Measurements from ENCODE around the gene GLRX. TPM values are rescaled to one million over a fixed set of nuclear protein-coding genes. Genes with fewer than 3 reads are reported as not detected.

Gene GLRX
- total and polyA plus RNA-seq, 2 of the 13 experiments (the other 11 are each of a cell fraction or from before 2014, with no cell fraction given), result 63.8 to 499 TPM

DNA sequence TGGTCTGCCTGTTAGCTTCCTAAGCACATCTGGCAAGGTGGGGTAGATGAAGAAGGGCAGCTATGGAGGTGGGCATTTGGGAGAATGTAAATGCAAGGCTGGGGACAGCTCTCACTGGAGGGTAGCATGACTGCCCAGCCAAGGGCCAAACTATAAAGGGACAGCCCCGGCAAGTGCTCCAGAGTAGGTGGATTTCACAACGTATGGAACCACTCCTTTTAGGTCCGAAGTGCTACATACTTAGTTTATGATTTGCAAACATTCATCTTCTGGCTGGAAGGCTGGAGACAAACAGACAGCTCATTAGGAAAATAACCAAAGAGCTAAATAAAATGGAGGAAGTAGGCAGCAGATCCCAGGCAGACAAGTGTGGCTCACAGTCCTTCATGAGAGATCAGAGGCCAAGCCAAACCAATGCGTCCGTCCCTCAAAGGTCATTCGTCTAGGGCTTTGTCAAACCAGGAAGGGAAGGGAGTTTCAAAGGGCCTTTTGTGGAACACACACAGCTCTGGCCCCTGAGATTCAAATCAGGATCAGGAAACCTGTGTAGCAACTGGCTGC is 42.5 kb upstream of the GLRX start (continued):
- TF ChIP-seq, protein P1, sequence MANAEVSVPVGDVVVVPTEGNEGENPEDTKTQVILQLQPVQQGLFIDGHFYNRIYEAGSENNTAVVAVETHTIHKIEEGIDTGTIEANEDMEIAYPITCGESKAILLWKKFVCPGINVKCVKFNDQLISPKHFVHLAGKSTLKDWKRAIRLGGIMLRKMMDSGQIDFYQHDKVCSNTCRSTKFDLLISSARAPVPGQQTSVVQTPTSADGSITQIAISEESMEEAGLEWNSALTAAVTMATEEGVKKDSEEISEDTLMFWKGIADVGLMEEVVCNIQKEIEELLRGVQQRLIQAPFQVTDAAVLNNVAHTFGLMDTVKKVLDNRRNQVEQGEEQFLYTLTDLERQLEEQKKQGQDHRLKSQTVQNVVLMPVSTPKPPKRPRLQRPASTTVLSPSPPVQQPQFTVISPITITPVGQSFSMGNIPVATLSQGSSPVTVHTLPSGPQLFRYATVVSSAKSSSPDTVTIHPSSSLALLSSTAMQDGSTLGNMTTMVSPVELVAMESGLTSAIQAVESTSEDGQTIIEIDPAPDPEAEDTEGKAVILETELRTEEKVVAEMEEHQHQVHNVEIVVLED (CRISPR knock-in tag; IDR thresholded peaks at IDR 0.05; ENCODE audit: borderline replicate concordance), result no peak
- TF ChIP-seq ZNF562 (CRISPR knock-in tag; IDR thresholded peaks at IDR 0.05; ENCODE audit: borderline replicate concordance) (no peak), AKAP8 (CRISPR knock-in tag; IDR thresholded peaks at IDR 0.05) (no peak), ARNT2 (CRISPR knock-in tag; IDR thresholded peaks at IDR 0.05; ENCODE audit: low read depth) (peak; percentile 36; the same call in 1 of the 2 replicates), CENPX (CRISPR knock-in tag; IDR thresholded peaks at IDR 0.05) (no peak), U2AF1 (optimal IDR thresholded peaks at IDR 0.05; ENCODE audit: low read depth, low read length) (no peak), SNAI1 (CRISPR knock-in tag; IDR thresholded peaks at IDR 0.05; ENCODE audit: borderline replicate concordance) (no peak), ZNF567 (CRISPR knock-in tag; IDR thresholded peaks at IDR 0.05; ENCODE audit: borderline replicate concordance) (0 out of 2 replicates have a peak, but pooled peaks have one; percentile 36), ZNF546 (CRISPR knock-in tag; conservative IDR thresholded peaks at IDR 0.05) (no peak), MTA1 (CRISPR knock-in tag; IDR thresholded peaks at IDR 0.05; ENCODE audit: borderline replicate concordance) (0 out of 2 replicates have a peak, but pooled peaks have one; percentile 41), MIER2 (CRISPR knock-in tag; IDR thresholded peaks at IDR 0.05) (peak; percentile 83), JDP2 (CRISPR knock-in tag; IDR thresholded peaks at IDR 0.05; ENCODE audit: borderline replicate concordance) (no peak), ZNF256 (CRISPR knock-in tag; conservative IDR thresholded peaks at IDR 0.05) (no peak), ZBTB7B (CRISPR knock-in tag; IDR thresholded peaks at IDR 0.05) (no peak; the same call in 1 of the 2 replicates), GTF3A (CRISPR knock-in tag; conservative IDR thresholded peaks at IDR 0.05) (no peak), NR2F1 (CRISPR knock-in tag; IDR thresholded peaks at IDR 0.05) (peak; percentile 87 to 89), NFKB2 (CRISPR knock-in tag; IDR thresholded peaks at IDR 0.05; ENCODE audit: borderline replicate concordance) (no peak), REPIN1 (CRISPR knock-in tag; IDR thresholded peaks at IDR 0.05; ENCODE audit: borderline replicate concordance, low read depth) (peak; percentile 85; the same call in 1 of the 2 replicates)
- TF ChIP-seq, protein P2, sequence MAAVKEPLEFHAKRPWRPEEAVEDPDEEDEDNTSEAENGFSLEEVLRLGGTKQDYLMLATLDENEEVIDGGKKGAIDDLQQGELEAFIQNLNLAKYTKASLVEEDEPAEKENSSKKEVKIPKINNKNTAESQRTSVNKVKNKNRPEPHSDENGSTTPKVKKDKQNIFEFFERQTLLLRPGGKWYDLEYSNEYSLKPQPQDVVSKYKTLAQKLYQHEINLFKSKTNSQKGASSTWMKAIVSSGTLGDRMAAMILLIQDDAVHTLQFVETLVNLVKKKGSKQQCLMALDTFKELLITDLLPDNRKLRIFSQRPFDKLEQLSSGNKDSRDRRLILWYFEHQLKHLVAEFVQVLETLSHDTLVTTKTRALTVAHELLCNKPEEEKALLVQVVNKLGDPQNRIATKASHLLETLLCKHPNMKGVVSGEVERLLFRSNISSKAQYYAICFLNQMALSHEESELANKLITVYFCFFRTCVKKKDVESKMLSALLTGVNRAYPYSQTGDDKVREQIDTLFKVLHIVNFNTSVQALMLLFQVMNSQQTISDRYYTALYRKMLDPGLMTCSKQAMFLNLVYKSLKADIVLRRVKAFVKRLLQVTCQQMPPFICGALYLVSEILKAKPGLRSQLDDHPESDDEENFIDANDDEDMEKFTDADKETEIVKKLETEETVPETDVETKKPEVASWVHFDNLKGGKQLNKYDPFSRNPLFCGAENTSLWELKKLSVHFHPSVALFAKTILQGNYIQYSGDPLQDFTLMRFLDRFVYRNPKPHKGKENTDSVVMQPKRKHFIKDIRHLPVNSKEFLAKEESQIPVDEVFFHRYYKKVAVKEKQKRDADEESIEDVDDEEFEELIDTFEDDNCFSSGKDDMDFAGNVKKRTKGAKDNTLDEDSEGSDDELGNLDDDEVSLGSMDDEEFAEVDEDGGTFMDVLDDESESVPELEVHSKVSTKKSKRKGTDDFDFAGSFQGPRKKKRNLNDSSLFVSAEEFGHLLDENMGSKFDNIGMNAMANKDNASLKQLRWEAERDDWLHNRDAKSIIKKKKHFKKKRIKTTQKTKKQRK (IDR thresholded peaks at IDR 0.05; ENCODE audit: low read length), result no peak
- TF ChIP-seq, protein P3, sequence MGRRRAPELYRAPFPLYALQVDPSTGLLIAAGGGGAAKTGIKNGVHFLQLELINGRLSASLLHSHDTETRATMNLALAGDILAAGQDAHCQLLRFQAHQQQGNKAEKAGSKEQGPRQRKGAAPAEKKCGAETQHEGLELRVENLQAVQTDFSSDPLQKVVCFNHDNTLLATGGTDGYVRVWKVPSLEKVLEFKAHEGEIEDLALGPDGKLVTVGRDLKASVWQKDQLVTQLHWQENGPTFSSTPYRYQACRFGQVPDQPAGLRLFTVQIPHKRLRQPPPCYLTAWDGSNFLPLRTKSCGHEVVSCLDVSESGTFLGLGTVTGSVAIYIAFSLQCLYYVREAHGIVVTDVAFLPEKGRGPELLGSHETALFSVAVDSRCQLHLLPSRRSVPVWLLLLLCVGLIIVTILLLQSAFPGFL (CRISPR knock-in tag; IDR thresholded peaks at IDR 0.05), result no peak

Data from HepG2 (cell line).